ENCODE results near the gene FMN2.
"Not testable (repeated sequence)": the region's sequence is repeated elsewhere in the genome, so short reads cannot be mapped to it uniquely, and the experiment has no call there.

Gene FMN2

GRCh38 chr1:240145120-240145519 is 53.4 kb downstream of the FMN2 start:
- no peak for DNase-seq

- DNase-seq: no peak
Measured at GRCh38 chr1:240148333-240148732, 56.6 kb downstream of the FMN2 start.

- peak; percentile 65 for DNase-seq
Measured at GRCh38 chr1:240149484-240150094, 57.9 kb downstream of the FMN2 start.

DNA sequence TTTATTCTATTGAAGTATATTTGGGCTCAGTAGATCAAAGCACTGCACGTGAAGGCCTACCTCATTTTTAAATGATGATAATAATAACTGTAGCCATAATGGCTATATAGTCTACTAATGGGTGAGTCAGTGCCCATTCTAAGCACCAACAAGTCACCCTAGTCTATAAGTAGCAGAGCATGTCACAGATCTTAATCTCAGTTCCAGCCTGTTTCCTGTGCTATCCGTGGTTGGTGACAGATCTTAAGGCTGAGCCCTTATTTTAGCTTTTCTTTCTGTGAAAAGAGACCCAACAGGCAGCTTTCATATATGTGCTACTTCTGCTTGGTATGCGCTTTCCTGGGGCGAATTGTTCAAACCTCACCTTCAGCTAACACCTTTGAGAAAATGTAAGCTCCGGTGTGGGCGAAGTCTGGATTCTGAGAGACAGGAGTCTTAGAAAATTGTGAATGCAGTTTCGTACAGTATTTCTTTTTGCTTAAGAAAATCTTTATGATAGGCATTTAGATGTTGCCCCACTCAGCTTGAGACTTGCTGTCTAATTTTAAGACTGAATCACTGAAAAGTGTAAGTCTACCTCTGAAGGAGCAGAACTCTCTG is 59.6 kb downstream of the FMN2 start:
- DNase-seq: no peak

GRCh38 chr1:240152611-240153297 is 61.1 kb downstream of the FMN2 start:
- DNase-seq: no peak

GRCh38 chr1:240155605-240156004 is 63.9 kb downstream of the FMN2 start:
- no peak for DNase-seq

DNA sequence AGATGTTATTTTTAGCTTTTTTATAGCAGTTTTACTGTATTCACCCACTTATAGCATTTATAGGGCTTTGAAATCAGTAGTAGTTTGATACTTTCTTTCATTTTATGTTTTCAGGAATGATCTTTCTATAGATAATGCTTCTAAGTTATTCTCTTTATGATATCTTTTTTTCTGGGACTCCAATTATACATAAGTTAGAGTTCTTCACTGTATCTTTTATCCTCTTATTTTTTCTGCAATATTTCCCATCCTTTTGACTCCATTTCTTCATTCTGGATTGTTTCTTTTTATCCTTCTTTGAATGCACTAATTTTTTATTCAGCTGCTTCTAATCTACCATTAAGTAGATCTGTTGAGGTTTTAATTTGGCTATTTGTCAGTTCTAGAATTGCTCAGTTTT is 73.1 kb downstream of the FMN2 start:
- no peak for DNase-seq

- DNase-seq: peak; percentile 58
Measured at GRCh38 chr1:240169188-240169587, 77.5 kb downstream of the FMN2 start.

- no peak for DNase-seq
Measured at GRCh38 chr1:240170266-240170665, 78.6 kb downstream of the FMN2 start.

DNA sequence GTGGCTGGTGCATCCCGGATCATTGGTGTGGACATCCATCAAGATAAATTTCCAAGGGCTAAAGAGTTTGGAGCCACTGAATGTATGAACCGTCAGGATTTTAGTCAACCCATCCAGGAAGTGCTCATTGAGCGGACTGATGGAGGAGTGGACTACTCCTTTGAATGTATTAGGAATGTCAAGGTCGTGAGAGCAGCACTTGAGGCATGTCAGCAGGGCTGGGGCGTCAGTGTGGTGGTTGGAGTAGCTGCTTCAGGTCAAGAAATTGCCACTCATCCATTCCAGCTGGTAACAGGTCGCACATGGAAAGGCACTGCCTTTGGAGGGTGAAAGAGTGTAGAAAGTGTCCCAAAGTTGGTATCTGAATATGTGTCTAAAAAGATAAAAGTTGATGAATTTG is 79.1 kb downstream of the FMN2 start:
- DNase-seq: no peak

- DNase-seq: no peak
Measured at GRCh38 chr1:240171907-240172306, 80.2 kb downstream of the FMN2 start.

DNA sequence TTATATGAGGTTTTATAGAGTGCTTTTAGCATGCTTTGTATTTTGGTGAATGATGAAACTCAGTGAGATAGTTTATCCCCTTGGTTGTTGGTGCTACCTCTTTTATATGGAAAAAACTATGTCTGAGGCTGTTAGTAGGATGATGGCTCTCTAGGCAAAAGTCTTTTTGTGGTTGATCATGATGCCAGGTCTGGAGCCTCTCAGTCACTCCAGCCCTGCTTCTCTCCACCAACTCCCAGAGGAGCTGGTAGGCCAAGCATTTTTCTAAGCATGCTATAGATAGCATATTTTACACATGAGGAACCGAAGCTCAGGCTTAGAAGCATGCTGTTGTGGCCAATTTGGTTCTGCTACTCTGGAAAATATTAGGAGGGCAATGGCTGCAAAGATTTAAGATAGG is 82.2 kb downstream of the FMN2 start:
- no peak for DNase-seq

- DNase-seq: no peak
Measured at GRCh38 chr1:240174734-240175133, 83.1 kb downstream of the FMN2 start.

DNA sequence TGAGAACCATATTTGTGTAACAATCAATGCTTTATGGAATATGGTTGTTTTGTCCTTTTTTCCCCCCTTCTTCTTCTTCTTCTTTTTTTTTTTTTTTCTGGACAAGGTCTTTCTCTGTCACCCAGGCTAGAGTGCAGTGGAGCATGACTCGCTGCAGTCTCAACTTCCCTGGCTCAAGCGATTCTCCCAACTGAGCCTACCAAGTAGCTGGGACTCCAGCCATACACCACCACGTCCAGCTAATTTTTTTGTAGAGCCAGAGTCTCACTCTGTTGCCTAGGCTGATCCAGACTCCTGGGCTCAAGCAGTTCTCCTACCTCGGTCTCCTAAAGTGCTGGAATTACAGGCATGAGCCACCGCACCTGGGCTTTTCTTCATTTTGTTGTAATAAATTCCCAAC is 86.7 kb downstream of the FMN2 start:
- no peak for DNase-seq

- DNase-seq: not testable (repeated sequence)
Measured at GRCh38 chr1:240184682-240185081, 93.0 kb downstream of the FMN2 start.

DNA sequence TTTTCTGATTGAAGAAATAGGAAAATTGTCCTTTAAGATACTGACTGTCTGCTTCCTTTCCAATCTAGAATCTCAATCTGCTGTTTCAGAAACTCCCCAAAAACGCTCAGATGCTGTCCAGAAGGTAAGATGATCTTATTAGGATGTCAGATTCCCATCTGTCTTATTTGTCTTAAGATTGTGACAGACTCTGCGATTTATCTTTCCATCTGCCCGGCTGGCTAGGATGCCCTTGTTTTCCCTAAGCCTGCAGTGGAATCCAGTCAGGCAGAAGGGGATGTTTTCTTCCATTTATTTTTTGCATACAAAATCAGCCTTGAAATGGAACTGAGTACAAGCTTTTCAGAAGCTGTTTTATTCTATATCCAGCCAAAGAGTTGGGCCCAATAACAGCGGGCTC is 96.5 kb downstream of the FMN2 start:
- DNase-seq: no peak

DNA sequence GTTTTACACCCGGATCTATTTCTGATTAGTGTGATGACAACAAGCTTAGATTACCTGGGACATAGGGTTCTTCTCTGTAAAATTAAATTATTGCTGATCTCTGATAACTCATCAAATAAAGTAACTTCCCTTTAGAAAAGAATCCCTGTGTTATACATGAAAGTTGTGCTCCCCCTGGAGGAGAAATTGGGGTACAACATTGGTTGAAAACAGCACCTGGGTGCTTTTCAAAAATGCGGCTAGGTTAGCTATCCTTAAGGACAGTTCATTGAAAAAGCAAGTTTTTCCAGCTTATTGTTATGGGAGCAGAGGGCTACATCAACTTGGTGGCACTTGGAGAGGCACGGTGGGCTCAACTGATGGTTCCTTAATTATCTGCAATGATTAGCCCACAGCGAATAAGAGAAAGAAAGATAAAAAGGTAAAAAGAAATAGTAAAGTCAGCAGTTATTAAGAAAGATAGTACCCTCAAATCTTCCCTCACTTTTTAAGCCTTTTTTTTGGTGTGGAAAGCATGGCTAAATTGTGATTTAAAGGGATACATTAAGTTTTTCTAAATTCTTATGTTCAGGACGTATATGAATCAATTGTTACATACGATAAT is 97.8 kb downstream of the FMN2 start:
- peak; percentile 78 for DNase-seq

DNA sequence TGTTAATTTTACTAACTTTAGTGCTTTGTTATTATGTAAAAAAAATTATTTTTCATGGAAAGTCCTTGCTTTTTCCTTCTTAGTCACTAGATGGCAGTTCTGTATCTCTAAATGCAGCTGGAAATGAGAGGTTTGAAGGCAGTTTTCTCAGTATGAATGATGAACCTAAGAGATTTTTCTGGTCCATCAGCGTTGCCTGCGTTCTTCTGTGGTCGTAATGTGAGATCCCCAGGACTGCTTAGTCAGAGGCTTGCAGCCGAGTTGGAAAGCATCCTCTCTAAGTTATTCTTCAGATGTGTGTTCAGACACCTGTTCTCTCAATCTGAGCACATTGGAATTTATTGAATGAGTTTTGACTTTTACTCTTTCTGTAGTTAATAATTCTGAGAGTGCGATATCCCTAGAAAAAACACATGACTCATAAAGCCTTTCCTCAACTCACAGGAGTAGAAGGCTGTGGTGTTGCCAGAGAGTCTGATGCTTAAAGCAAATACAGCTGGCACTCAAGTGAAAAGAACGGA is 99.3 kb downstream of the FMN2 start:
- peak; percentile 92 for DNase-seq

GRCh38 chr1:240192851-240193250 is 101.2 kb downstream of the FMN2 start:
- DNase-seq: no peak

DNA sequence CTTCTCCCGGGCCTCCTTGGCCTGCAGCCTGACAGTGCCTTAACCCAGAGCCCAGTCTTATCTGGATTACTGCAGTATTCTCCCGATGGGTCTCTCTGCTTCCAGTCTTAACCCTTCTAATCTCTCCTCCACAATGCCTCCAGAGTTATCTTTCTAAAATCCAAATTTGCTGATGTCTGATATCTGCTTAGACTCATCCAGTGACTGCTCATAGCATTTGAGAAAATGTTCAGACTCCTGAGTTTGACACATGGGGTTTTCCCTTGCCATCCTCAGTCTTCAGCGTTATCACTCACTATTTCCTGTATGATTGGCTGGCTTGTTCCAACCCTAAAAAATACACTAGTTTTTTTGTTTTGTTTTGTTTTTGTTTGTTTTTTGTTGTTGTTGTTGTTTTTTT is 102.0 kb downstream of the FMN2 start:
- DNase-seq: no peak

GRCh38 chr1:240194120-240194519 is 102.4 kb downstream of the FMN2 start:
- no peak for DNase-seq

GRCh38 chr1:240198376-240198775 is 106.7 kb downstream of the FMN2 start:
- DNase-seq: no peak

DNA sequence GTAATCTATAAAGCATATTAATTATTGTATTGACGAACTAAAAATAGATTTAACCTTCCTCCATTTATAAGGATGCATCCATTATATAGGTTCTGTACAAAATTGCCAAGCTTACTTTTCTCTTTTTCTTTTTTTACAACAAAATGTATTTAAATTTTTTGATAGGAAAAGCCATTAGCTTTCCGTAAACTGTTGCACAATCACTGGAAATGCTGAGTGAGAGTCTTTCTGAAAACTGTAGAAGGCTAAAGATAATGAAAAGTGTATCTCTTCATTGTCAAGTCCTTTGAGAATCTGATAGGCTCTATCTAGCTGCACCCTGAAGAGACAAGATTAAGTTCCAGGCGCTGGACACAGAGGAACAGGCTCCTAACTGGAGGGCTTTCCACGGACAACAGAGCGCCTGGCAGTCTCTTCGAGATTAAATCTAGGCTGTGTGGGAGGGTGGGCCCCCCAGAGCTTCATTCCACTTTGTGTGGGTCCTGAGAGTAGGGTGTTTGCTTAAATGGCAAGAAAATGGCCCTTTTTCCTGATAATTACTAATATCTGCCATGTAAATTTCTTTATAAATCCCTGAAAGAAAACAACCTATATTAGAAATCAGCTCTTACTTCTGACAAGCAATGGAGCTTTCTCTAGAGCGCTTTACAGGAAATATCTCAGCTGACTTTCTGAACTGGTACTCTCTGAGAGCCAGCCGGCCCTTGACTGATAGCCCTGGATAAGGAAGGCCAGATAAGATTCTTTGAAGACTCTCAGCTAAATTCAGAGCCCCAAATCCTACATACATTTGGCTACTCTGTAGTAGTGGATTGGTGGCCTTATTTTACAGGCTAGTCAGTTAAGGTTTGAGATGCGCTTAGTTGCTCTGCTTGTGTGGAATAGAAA is 108.3 kb downstream of the FMN2 start:
- no peak for DNase-seq

All from DMS53 (cell line).